Suprapubic skin (tissue), 4 donors: ENCODE results near the gene TTYH1. TPM values are rescaled to one million over a fixed set of nuclear protein-coding genes. Genes with fewer than 3 reads are reported as not detected.

Experiments
- DNase-seq, 2 donors: peaks; one replicate each; pipeline ENCODE4 v3.0.0-alpha.2; 2019; ENCODE audit warnings: low spot score in 2 of 2
- H3K27ac ChIP-seq: fragments of 200-600 bp; sonication (generic); one replicate; pipeline ENCODE4 v1.5.1; 2019
- H3K27me3 ChIP-seq: fragments of 200-600 bp; sonication (generic); one replicate; pipeline ENCODE4 v1.5.1; 2019
- H3K36me3 ChIP-seq: fragments of 200-600 bp; sonication (generic); one replicate; pipeline ENCODE4 v1.5.1; 2019
- H3K4me1 ChIP-seq: fragments of 200-600 bp; sonication (generic); one replicate; pipeline ENCODE4 v1.5.1; 2019
- H3K4me3 ChIP-seq: fragments of 200-600 bp; sonication (generic); one replicate; pipeline ENCODE4 v1.5.1; 2019; ENCODE audit warnings: mild to moderate bottlenecking
- H3K9me3 ChIP-seq: fragments of 200-600 bp; sonication (generic); one replicate; pipeline ENCODE4 v1.5.1; 2019
- EP300 ChIP-seq: sonication (generic); formaldehyde crosslinking; IDR thresholded peaks from one replicate; pipeline ENCODE4 v1.6.1; 2017; ENCODE audit warnings: antibody characterized with exemption
- POLR2A ChIP-seq, 2 donors: fragments of 450-650 bp; IDR thresholded peaks; one replicate each; pipeline ENCODE4 v1.6.1; 2017; ENCODE audit warnings: antibody characterized with exemption in 2 of 2, mild to moderate bottlenecking in 2 of 2, moderate library complexity in 2 of 2
- POLR2AphosphoS5 ChIP-seq, 3 donors: sonication (generic); formaldehyde crosslinking; IDR thresholded peaks; one replicate each; pipeline ENCODE4 v1.6.1; 2017; ENCODE audit warnings: antibody characterized with exemption in 3 of 3
- WGBS: methylation state at CpG from one replicate; pipeline ENCODE4 v1.1.5; 2018; 5-methylcytosine and 5-hydroxymethylcytosine counted together
- total RNA-seq, 4 donors: library from RNA; depleted of rRNA; stranded (reverse); fragments of >200 nt; gene quantifications; one replicate each; pipeline ENCODE4 v1.1.0, GENCODE V29; 2016
- TF ChIP-seq, protein P1 (sequence below), 2 donors: fragments of 200-600 bp in 1 of 2; fragments of 450-650 bp in 1 of 2; sonication (generic) in 1 of 2; IDR thresholded peaks; one replicate each; pipeline ENCODE4 v1.5.1; 2016 to 2019; ENCODE audit warnings: antibody characterized with exemption in 2 of 2, mild to moderate bottlenecking in 1 of 2, moderate library complexity in 1 of 2

The TTYH1 gene
- total RNA-seq, 4 donors from 2014 or later: 11.2 to 20.4 (median 12.5) TPM

GRCh38 chr19:54425382-54425723 lies 10.1 kb downstream of the TTYH1 start:
- H3K9me3 ChIP-seq: no peaks in the 10 kb centered on the region
- H3K27ac ChIP-seq: no peak overlapping the region
- no peak for DNase-seq
- 60% methylated on average over 5 of the region's 5 CpGs for WGBS
- no peaks in the 10 kb centered on the region for H3K36me3 ChIP-seq
- no peak overlapping the region for H3K4me3 ChIP-seq
- TF ChIP-seq POLR2A (IDR thresholded peaks at IDR 0.05) (no peak), POLR2AphosphoS5 (IDR thresholded peaks at IDR 0.05) (no peak), EP300 (no peak)
- TF ChIP-seq, protein P1, sequence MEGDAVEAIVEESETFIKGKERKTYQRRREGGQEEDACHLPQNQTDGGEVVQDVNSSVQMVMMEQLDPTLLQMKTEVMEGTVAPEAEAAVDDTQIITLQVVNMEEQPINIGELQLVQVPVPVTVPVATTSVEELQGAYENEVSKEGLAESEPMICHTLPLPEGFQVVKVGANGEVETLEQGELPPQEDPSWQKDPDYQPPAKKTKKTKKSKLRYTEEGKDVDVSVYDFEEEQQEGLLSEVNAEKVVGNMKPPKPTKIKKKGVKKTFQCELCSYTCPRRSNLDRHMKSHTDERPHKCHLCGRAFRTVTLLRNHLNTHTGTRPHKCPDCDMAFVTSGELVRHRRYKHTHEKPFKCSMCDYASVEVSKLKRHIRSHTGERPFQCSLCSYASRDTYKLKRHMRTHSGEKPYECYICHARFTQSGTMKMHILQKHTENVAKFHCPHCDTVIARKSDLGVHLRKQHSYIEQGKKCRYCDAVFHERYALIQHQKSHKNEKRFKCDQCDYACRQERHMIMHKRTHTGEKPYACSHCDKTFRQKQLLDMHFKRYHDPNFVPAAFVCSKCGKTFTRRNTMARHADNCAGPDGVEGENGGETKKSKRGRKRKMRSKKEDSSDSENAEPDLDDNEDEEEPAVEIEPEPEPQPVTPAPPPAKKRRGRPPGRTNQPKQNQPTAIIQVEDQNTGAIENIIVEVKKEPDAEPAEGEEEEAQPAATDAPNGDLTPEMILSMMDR (IDR thresholded peaks at IDR 0.05): no peak
- H3K4me1 ChIP-seq: peaks cover 18% of the 10 kb centered on the region
- peaks cover 78% of the 10 kb centered on the region for H3K27me3 ChIP-seq

DNA sequence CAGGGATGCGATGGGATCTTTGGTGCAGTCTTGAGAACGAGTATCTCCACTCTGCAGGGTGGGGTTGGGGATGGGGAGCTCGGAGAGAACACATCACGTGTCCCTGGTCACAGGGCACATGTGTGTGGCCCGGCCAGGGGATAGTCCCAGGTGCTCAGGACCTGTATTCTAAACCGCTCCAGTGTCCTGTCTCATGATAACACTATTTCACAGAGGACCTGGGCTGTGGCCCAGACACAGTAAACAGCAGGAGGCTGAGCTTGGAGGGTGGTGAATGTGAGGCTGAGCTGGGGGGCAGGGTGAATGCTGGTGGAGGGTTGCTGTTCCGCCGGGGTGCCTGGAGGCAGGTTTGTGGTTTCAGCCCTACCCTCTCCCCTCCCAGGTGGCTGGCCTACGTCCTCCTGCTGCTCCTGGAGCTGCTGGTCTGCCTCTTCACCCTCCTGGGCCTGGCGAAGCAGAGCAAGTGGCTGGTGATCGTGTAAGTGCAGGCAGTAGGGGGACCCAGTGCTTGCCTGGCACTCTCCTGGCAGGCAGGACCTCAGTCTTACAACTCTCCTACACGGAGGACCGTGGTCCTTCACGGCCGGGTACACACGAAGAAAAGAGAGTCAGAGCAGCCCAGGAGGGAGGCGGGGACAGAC lies 11.1 kb downstream of the TTYH1 start:
- 64% methylated on average over 13 of the region's 17 CpGs for WGBS
- Histone ChIP-seq H3K4me3 (no peak overlapping the region), H3K9me3 (no peaks in the 10 kb centered on the region), H3K4me1 (peaks cover 18% of the 10 kb centered on the region), H3K36me3 (no peaks in the 10 kb centered on the region), H3K27ac (no peak overlapping the region), H3K27me3 (peaks cover 74% of the 10 kb centered on the region)
- TF ChIP-seq, protein P1 (IDR thresholded peaks at IDR 0.05): no peak
- TF ChIP-seq POLR2AphosphoS5 (IDR thresholded peaks at IDR 0.05) (no peak), POLR2A (IDR thresholded peaks at IDR 0.05) (no peak)
- no peak for DNase-seq

- Histone ChIP-seq H3K27me3 (peaks cover 62% of the 10 kb centered on the region), H3K9me3 (no peaks in the 10 kb centered on the region), H3K36me3 (no peaks in the 10 kb centered on the region), H3K4me3 (no peak overlapping the region), H3K27ac (no peak overlapping the region), H3K4me1 (peaks cover 20% of the 10 kb centered on the region)
- 81% methylated on average over 11 of the region's 11 CpGs for WGBS
- TF ChIP-seq EP300: no peak
- TF ChIP-seq, protein P1 (IDR thresholded peaks at IDR 0.05): no peak
- no peak for TF ChIP-seq POLR2AphosphoS5 (IDR thresholded peaks at IDR 0.05)
- no peak for TF ChIP-seq POLR2A (IDR thresholded peaks at IDR 0.05)
- DNase-seq: no peak
Observed at GRCh38 chr19:54427586-54427985, 12.3 kb downstream of the TTYH1 start.

DNA sequence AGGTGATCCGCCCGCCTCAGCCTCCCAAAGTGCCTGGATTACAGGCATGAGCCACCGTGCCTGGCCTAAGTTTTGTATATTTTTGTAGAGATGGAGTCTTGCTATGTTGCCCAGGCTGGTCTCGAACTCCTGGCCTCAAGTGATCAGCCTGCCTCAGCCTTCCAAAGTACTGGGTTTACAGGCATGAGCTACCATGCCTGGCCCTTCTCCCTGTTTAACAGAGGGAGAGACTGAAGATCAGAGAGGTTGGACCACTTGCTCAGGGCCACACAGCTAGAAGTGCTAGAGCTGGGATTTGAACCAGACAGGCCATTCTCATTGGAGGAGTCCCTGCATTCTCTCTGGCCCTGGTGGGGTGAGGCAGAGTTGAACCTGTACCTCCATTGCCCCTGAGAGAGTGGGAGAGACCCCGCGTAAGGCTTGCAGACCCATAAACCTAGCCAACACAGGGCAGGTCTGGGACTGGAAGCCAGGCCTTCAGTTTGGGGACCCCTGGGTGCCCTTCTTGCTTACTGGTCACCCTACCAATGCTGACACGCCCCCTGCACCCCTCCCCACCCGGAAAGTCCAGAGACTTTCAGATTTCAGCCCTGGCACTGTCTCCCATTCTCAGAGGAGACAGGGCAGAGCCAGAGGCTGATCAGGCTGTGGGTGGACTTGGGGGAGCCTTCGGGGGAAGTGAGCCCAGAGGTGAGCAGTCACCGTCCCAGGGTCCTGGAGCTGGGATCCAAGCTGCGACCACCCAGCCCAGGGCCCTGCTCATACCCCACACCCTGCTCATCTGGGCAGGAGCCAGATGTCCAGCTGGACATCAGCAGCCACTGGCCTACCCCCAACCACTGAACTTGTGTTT lies 13.3 kb downstream of the TTYH1 start:
- TF ChIP-seq EP300: no peak
- TF ChIP-seq, protein P1 (IDR thresholded peaks at IDR 0.05): no peak
- no peak for TF ChIP-seq POLR2A (IDR thresholded peaks at IDR 0.05)
- no peak for TF ChIP-seq POLR2AphosphoS5 (IDR thresholded peaks at IDR 0.05)
- H3K36me3 ChIP-seq: no peaks in the 10 kb centered on the region

GRCh38 chr19:54429176-54429495 lies 13.9 kb downstream of the TTYH1 start:
- H3K27ac ChIP-seq: no peak overlapping the region
- TF ChIP-seq EP300 (no peak), POLR2AphosphoS5 (IDR thresholded peaks at IDR 0.05) (no peak), POLR2A (IDR thresholded peaks at IDR 0.05) (no peak)
- TF ChIP-seq, protein P1 (IDR thresholded peaks at IDR 0.05): no peak
- no peak overlapping the region for H3K4me3 ChIP-seq
- peaks cover 54% of the 10 kb centered on the region for H3K27me3 ChIP-seq
- no peaks in the 10 kb centered on the region for H3K9me3 ChIP-seq
- H3K36me3 ChIP-seq: no peaks in the 10 kb centered on the region
- 58% methylated on average over 2 of the region's 8 CpGs for WGBS
- peaks cover 20% of the 10 kb centered on the region for H3K4me1 ChIP-seq
- no peak for DNase-seq

More for the DNA sequence above, 13.3 kb downstream of the TTYH1 start:
- WGBS: 76% methylated on average over 6 of the region's 11 CpGs
- H3K9me3 ChIP-seq: no peaks in the 10 kb centered on the region
- H3K4me3 ChIP-seq: no peak overlapping the region
- DNase-seq: no peak
- peaks cover 20% of the 10 kb centered on the region for H3K4me1 ChIP-seq
- no peak overlapping the region for H3K27ac ChIP-seq
- peaks cover 58% of the 10 kb centered on the region for H3K27me3 ChIP-seq
